Breast epithelium (tissue), 4 donors: ENCODE results near the gene PLEKHD1. TPM values are rescaled to one million over a fixed set of nuclear protein-coding genes. Genes with fewer than 3 reads are reported as not detected.

Experiments used
- DNase-seq, 2 donors: peaks; one replicate each; pipeline ENCODE4 v3.0.0-alpha.2; 2019; ENCODE audit warnings: low spot score in 2 of 2
- H3K27ac ChIP-seq, 2 donors: fragments of 200-600 bp; sonication (generic) in 1 of 2; one replicate each; pipeline ENCODE4 v1.5.1; 2016 to 2019; ENCODE audit warnings: mild to moderate bottlenecking in 1 of 2
- H3K27me3 ChIP-seq, 2 donors: fragments of 200-600 bp; sonication (generic) in 1 of 2; one replicate each; pipeline versions ENCODE4 v1.5.1 to v1.6.0; 2017 to 2019; ENCODE audit warnings: control low read depth in 1 of 2, mild to moderate bottlenecking in 1 of 2
- H3K36me3 ChIP-seq: fragments of 200-600 bp; one replicate; pipeline ENCODE4 v1.5.1; 2019
- H3K4me1 ChIP-seq, 2 donors: fragments of 200-600 bp; sonication (generic); one replicate each; pipeline ENCODE4 v1.5.1; 2016 to 2019; ENCODE audit warnings: control low read depth in 1 of 2
- H3K4me3 ChIP-seq, 3 donors: fragments of 200-600 bp; sonication (generic); 1 replicate in 2 of 3; 2 replicates in 1 of 3; pipeline ENCODE4 v1.5.1; 2016 to 2019; ENCODE audit warnings: mild to moderate bottlenecking in 3 of 3, moderate library complexity in 2 of 3
- H3K9me3 ChIP-seq, 2 donors: fragments of 200-600 bp; sonication (generic) in 1 of 2; one replicate each; pipeline ENCODE4 v1.5.1; 2016 to 2019; ENCODE audit warnings: control low read depth in 1 of 2
- CTCF ChIP-seq, 3 donors: fragments of 450-650 bp; IDR thresholded peaks; one replicate each; pipeline ENCODE4 v1.5.1; 2016 to 2017; ENCODE audit warnings: antibody characterized with exemption in 3 of 3, mild to moderate bottlenecking in 3 of 3, moderate library complexity in 3 of 3
- POLR2A ChIP-seq: fragments of 450-650 bp; IDR thresholded peaks from one replicate; pipeline ENCODE4 v1.6.1; 2016; ENCODE audit warnings: antibody characterized with exemption, mild to moderate bottlenecking, moderate library complexity
- POLR2AphosphoS5 ChIP-seq, 3 donors: sonication (generic); formaldehyde crosslinking; IDR thresholded peaks; one replicate each; pipeline ENCODE4 v1.6.1; 2017; ENCODE audit warnings: antibody characterized with exemption in 3 of 3
- intact Hi-C: fragments of 100-400 bp; cut with DNase I; formaldehyde crosslinking; loops from one replicate; pipeline ENCODE4 v1.15.1; 2023; ENCODE audit warnings: low total_unique reads
- total RNA-seq, 3 donors: library from RNA; depleted of rRNA; stranded (reverse); fragments of >200 nt; gene quantifications; one replicate each; pipeline ENCODE4 v1.1.0, GENCODE V29; 2016

Gene PLEKHD1
- total RNA-seq, 3 donors from 2014 or later, result under 0.01 to 2.3 (median 2.0) TPM

GRCh38 chr14:69519204-69520100 lies 34.9 kb downstream of the PLEKHD1 start:
- intact Hi-C loops, result loop anchor here (10.0 kb wide), 1 partner anchor 1425 kb away; no protein-coding TSS in a partner anchor
- no peak overlapping the region for H3K27ac ChIP-seq
- TF ChIP-seq POLR2A (no peak), CTCF (IDR thresholded peaks at IDR 0.05) (no peak), POLR2AphosphoS5 (IDR thresholded peaks at IDR 0.05) (no peak)
- H3K4me1 ChIP-seq, result no peaks in the 10 kb centered on the region
- H3K36me3 ChIP-seq, result no peaks in the 10 kb centered on the region
- DNase-seq, result no peak
- no peaks in the 10 kb centered on the region for H3K27me3 ChIP-seq
- no peak overlapping the region for H3K4me3 ChIP-seq
- H3K9me3 ChIP-seq, result no peaks in the 10 kb centered on the region

GRCh38 chr14:69522026-69522425 lies 37.5 kb downstream of the PLEKHD1 start:
- Histone ChIP-seq H3K27ac (no peak overlapping the region), H3K27me3 (no peaks in the 10 kb centered on the region), H3K4me3 (no peak overlapping the region), H3K4me1 (no peaks in the 10 kb centered on the region), H3K9me3 (no peaks in the 10 kb centered on the region), H3K36me3 (no peaks in the 10 kb centered on the region)
- intact Hi-C loops, result no loop called here
- TF ChIP-seq POLR2A (no peak), CTCF (IDR thresholded peaks at IDR 0.05) (no peak), POLR2AphosphoS5 (IDR thresholded peaks at IDR 0.05) (no peak)
- no peak for DNase-seq

GRCh38 chr14:69525896-69526295 lies 41.4 kb downstream of the PLEKHD1 start:
- H3K4me3 ChIP-seq, result no peak overlapping the region
- no peaks in the 10 kb centered on the region for H3K36me3 ChIP-seq
- TF ChIP-seq CTCF (IDR thresholded peaks at IDR 0.05), result no peak
- no peak for TF ChIP-seq POLR2A
- no peak for TF ChIP-seq POLR2AphosphoS5 (IDR thresholded peaks at IDR 0.05)
- H3K27me3 ChIP-seq, result no peaks in the 10 kb centered on the region
- intact Hi-C loops, result no loop called here
- H3K9me3 ChIP-seq, result no peaks in the 10 kb centered on the region
- no peaks in the 10 kb centered on the region for H3K4me1 ChIP-seq
- no peak overlapping the region for H3K27ac ChIP-seq
- DNase-seq, result no peak

- DNase-seq, result no peak
- Histone ChIP-seq H3K9me3 (no peaks in the 10 kb centered on the region), H3K27me3 (no peaks in the 10 kb centered on the region), H3K27ac (no peak overlapping the region), H3K4me1 (no peaks in the 10 kb centered on the region), H3K36me3 (no peaks in the 10 kb centered on the region), H3K4me3 (no peak overlapping the region)
- intact Hi-C loops, result no loop called here
- TF ChIP-seq POLR2AphosphoS5 (IDR thresholded peaks at IDR 0.05) (no peak), POLR2A (no peak), CTCF (IDR thresholded peaks at IDR 0.05) (no peak)
Observed at GRCh38 chr14:69527635-69528034, 43.1 kb downstream of the PLEKHD1 start.

- Histone ChIP-seq H3K27me3 (no peaks in the 10 kb centered on the region), H3K27ac (no peak overlapping the region), H3K9me3 (no peaks in the 10 kb centered on the region), H3K36me3 (no peaks in the 10 kb centered on the region), H3K4me3 (no peak overlapping the region), H3K4me1 (no peaks in the 10 kb centered on the region)
- DNase-seq, result no peak
- intact Hi-C loops, result no loop called here
- no peak for TF ChIP-seq POLR2AphosphoS5 (IDR thresholded peaks at IDR 0.05)
Observed at GRCh38 chr14:69528143-69528542, 43.6 kb downstream of the PLEKHD1 start.
